Calu3 (cell line): ENCODE results near the gene ALDH1L1. TPM values are rescaled to one million over a fixed set of nuclear protein-coding genes. Genes with fewer than 3 reads are reported as not detected.

Experiments
- Bru-seq: library from RNA; stranded (reverse); fragments of 400-500 nt; gene quantifications from one replicate; lab custom pipeline; 2021; lab: Mats Ljungman, UMichigan
- BruChase-seq, 2 experiments: library from RNA; stranded (reverse); fragments of 400-500 nt; gene quantifications; one replicate each; lab custom pipeline; 2021; lab: Mats Ljungman, UMichigan
- BruUV-seq: library from RNA; stranded (reverse); fragments of 400-500 nt; replicated peaks from 2 replicates; lab custom pipeline; 2021; lab: Mats Ljungman, UMichigan
- CTCF ChIA-PET: fragments of 300-600 bp; sonication (Branson Sonifier 250); formaldehyde crosslinking; loops from one replicate; lab custom pipeline; 2022; ENCODE audit warnings: antibody characterized with exemption; lab: Charles Lee
- DNase-seq: peaks from one replicate; pipeline ENCODE4 v3.0.0; 2022
- H3K27ac Mint-ChIP-seq: one replicate; pipeline ENCODE4 v1.8.0; 2022; ENCODE audit warnings: mixed read lengths; ENCODE audit not compliant: unreplicated experiment
- H3K27me3 Mint-ChIP-seq: one replicate; pipeline ENCODE4 v1.8.0; 2022; ENCODE audit warnings: mixed read lengths; ENCODE audit not compliant: unreplicated experiment
- H3K36me3 Mint-ChIP-seq: one replicate; pipeline ENCODE4 v1.8.0; 2022; ENCODE audit warnings: mild to moderate bottlenecking, moderate library complexity, mixed read lengths; ENCODE audit not compliant: insufficient read depth, unreplicated experiment
- H3K4me1 Mint-ChIP-seq: one replicate; pipeline ENCODE4 v1.8.0; 2022; ENCODE audit warnings: mild to moderate bottlenecking, low read depth, mixed read lengths; ENCODE audit not compliant: unreplicated experiment
- H3K4me3 Mint-ChIP-seq: one replicate; pipeline ENCODE4 v1.8.0; 2022; ENCODE audit warnings: mild to moderate bottlenecking, low read depth, moderate library complexity, mixed read lengths; ENCODE audit not compliant: unreplicated experiment
- H3K9me3 Mint-ChIP-seq: one replicate; pipeline ENCODE4 v1.8.0; 2022; ENCODE audit warnings: low read depth, mixed read lengths; ENCODE audit not compliant: unreplicated experiment
- intact Hi-C: fragments of 100-400 bp; cut with micrococcal nuclease; formaldehyde crosslinking; loops from one replicate; pipeline ENCODE4 v1.10.0; 2022; ENCODE audit not compliant: unreplicated experiment
- long read RNA-seq: library from polyadenylated mRNA; stranded (forward); transcript quantifications from one replicate; pipeline ENCODE4 v2.0.0, GENCODE V29; 2022
- total RNA-seq: library from RNA; stranded (reverse); gene quantifications from 2 replicates; pipeline ENCODE4 v1.2.3, GENCODE V29; 2022
- TF ChIP-seq, protein P1 (sequence below): fragments of 200-600 bp; IDR thresholded peaks from one replicate; pipeline ENCODE4 v1.8.0; 2022; ENCODE audit warnings: antibody characterized with exemption; ENCODE audit not compliant: unreplicated experiment

ALDH1L1 gene
- total RNA-seq: 4.4 and 11.2 TPM in 2 replicates
- Bru-seq, nascent RNA: percentile 49 among the genes with signal in this experiment
- BruChase-seq, experiment 1, labeled RNA remaining after a 6-hour chase: percentile 25 among the genes with signal in this experiment
- percentile 32 among the genes with signal in this experiment for BruChase-seq, experiment 2, labeled RNA remaining after a 2-hour chase
- long read RNA-seq, partial matches to known transcripts: 2 of 8 reads
- long read RNA-seq, other reads (novel, unspliced or antisense): 3 of 8 reads

DNA sequence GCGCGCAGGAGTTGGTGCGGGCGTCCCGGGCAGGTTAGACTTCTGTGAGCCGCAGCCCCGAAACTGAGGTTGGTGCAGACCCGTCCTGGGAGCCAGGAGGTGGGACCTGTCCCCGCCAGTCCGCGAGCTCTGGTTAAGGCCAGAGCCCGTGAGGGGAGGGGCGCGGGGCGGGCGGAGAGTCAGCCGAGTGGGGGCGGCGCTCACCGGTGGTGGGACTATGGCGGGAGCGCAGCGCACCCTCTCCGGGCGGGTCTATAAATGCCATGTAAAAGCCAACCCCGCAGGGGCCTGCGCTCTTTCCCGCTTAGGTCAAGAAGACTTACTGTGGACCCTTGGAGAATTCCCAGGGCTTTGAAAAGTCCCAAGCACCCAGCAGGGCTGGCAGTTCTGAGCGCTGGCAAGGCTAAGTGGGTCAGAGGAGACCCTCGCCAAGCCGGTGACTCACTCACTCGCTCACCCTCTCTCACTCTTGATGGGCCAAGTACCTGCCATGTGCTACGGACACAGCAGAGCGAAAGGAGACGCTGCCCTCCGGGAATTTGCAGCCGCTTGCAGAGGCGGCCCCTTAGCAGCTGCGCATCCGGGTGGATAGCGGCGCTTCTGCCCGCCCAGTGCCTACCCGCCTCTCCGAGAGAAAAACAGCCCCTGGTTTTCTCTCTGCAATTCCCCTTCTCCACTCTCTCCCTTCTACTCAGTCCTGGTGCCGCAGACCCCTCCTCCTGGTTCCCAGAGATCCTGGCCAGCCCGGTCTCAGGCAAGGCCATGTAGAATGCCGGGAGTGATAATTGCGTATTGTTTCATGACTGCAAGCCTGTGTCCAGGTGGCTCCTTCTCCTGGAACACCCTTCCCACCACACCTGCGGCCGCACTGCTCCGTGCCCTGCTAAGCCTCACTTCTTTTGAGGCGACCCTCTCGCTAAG is at the start of gene ALDH1L1:
Gene ALDH1L1, minus strand, starts transcription at position 110 of the 921 bp plus-strand sequence. CDS start 19,607 bp downstream, outside the sequence.
- H3K4me1 Mint-ChIP-seq: peaks cover 21% of the 10 kb centered on the region
- H3K36me3 Mint-ChIP-seq: peaks cover 24% of the 10 kb centered on the region
- intact Hi-C loops: loop anchor here (2.0 kb wide), 1 partner anchor 28 kb away; no protein-coding TSS in a partner anchor
- peaks cover 3% of the 10 kb centered on the region for H3K9me3 Mint-ChIP-seq
- peak within 1 kb of the TSS; percentile 42 for H3K27ac Mint-ChIP-seq
- H3K27me3 Mint-ChIP-seq: peaks cover 9% of the 10 kb centered on the region
- BruUV-seq: no TSS peak
- CTCF ChIA-PET: interaction anchor here (0.8 kb wide), 1 partner anchor 29 kb away, joined by 3 read pairs; no protein-coding TSS in a partner anchor
- TF ChIP-seq, protein P1, sequence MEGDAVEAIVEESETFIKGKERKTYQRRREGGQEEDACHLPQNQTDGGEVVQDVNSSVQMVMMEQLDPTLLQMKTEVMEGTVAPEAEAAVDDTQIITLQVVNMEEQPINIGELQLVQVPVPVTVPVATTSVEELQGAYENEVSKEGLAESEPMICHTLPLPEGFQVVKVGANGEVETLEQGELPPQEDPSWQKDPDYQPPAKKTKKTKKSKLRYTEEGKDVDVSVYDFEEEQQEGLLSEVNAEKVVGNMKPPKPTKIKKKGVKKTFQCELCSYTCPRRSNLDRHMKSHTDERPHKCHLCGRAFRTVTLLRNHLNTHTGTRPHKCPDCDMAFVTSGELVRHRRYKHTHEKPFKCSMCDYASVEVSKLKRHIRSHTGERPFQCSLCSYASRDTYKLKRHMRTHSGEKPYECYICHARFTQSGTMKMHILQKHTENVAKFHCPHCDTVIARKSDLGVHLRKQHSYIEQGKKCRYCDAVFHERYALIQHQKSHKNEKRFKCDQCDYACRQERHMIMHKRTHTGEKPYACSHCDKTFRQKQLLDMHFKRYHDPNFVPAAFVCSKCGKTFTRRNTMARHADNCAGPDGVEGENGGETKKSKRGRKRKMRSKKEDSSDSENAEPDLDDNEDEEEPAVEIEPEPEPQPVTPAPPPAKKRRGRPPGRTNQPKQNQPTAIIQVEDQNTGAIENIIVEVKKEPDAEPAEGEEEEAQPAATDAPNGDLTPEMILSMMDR: peak; percentile 11
- DNase-seq: peak; percentile 85
- peak within 1 kb of the TSS; percentile 81 for H3K4me3 Mint-ChIP-seq

DNA sequence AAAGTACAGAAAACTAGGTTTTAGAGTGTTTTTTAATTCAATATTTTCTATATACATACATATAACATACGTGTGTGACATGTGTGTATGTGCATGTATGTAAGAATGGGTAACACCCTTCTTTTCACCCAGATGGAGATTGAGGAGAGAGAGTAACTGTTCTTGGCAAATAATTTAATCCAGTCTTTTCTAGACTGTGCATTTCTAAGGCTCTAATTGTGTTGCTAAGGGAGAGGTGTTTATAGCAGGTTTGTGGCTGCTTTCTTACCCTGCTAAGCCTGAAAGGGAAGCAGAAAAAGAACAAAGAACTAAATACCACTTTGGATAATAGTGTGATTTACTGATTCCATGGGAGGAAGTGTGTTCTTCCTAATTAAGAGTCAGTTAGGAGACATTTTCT is 46.0 kb upstream of the ALDH1L1 start:
- TF ChIP-seq, protein P1: no peak
- no peak for DNase-seq
- CTCF ChIA-PET: no interaction called here

DNA sequence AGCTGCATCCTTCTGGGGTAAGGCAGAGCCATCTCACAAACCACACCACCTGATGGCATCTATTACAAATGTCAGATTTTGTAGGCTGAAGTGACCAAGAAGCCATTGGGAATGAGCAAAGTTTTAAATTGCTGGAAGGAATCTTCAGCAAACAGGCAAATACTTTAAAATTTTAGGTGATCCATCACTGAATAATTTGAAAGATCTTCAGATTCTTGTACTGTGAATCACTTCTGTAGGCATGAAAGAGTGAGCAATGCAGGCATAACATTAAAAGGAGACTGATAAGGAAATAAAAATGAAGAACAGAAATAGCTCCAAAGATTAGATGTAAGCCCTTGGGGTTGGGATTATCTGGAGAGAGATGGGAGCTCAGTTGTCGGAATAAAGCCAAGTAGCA is 36.0 kb upstream of the ALDH1L1 start:
- H3K9me3 Mint-ChIP-seq: no peaks in the 10 kb centered on the region
- H3K36me3 Mint-ChIP-seq: peaks cover 10% of the 10 kb centered on the region
- CTCF ChIA-PET: interaction anchor here (0.6 kb wide), 1 partner anchor 30 kb away, joined by 10 read pairs; no protein-coding TSS in a partner anchor
- no peaks in the 10 kb centered on the region for H3K27me3 Mint-ChIP-seq
- no peak for DNase-seq
- TF ChIP-seq, protein P1: no peak
- no peak overlapping the region for H3K4me3 Mint-ChIP-seq
- peaks cover 27% of the 10 kb centered on the region for H3K4me1 Mint-ChIP-seq
- H3K27ac Mint-ChIP-seq: no peak overlapping the region
- no TSS peak for BruUV-seq
- intact Hi-C loops: no loop called here

More for the DNA sequence above, 46.0 kb upstream of the ALDH1L1 start:
- Mint-ChIP-seq H3K27ac (no peak overlapping the region), H3K4me3 (no peak overlapping the region), H3K27me3 (peaks cover 17% of the 10 kb centered on the region), H3K9me3 (no peaks in the 10 kb centered on the region), H3K36me3 (no peaks in the 10 kb centered on the region), H3K4me1 (no peaks in the 10 kb centered on the region)
- intact Hi-C loops: no loop called here
- BruUV-seq: no TSS peak

DNA sequence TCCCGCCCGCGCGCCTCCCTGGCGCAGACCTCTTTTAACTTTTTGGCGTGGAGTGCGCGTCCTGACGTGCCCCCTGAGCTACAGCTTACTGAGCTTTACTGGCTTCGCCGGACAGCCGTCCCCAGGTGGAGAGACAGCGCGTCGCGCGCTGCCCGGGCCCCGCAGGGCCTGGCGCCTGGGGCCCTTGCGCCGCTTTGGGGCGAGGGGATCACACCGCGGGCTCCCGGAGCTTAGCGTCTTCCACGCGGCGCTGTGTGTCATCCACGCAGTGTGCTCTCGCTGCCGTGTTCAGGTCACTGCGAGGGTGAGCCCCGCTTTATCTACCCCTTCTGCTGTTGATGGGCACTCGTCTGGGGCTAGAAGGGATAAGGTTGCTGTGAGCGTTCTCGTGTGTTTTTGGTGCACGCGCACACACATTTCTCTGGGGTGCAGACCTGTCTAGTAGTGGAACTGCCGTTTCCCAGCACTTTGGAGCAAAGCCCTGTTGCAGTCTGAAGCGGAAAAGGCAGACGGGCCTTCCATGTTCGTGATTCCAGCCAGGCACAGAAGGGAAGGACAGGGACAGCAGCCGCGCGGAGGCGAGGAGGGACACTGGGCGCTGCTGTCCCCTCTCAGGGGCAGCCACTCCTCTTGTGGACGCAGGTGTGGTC is 33.1 kb upstream of the ALDH1L1 start:
- BruUV-seq: no TSS peak
- Mint-ChIP-seq H3K27ac (no peak overlapping the region), H3K27me3 (no peaks in the 10 kb centered on the region), H3K9me3 (peaks cover 2% of the 10 kb centered on the region), H3K4me3 (peak overlapping the region; percentile 66), H3K36me3 (peaks cover 16% of the 10 kb centered on the region), H3K4me1 (peaks cover 47% of the 10 kb centered on the region)
- DNase-seq: no peak
- TF ChIP-seq, protein P1: no peak
- CTCF ChIA-PET: interaction anchor here (0.6 to 1.6 kb wide), 10 partner anchors 10 to 1334 kb away, joined by 3 to 7 read pairs (median 4); no protein-coding TSS in a partner anchor
- intact Hi-C loops: loop anchor here (5.0 kb wide), 2 partner anchors 81 to 144 kb away; partner anchors contain the start of gene KLF15
